HFF-Myc (cell line): ENCODE results near the gene ARFRP1.

Source experiments
- DNase-seq: peaks from one replicate; pipeline ENCODE4 v3.0.0-alpha.2; 2011; ENCODE audit warnings: low read depth; ENCODE audit errors: extremely low read depth
- H3K4me3 ChIP-seq: replicated peaks from 2 replicates; pipeline ENCODE4 v1.5.1; 2011; ENCODE audit warnings: low read depth, mild to moderate bottlenecking, control low read depth, low read length
- TF ChIP-seq, protein P1 (sequence below): IDR thresholded peaks from 2 replicates; pipeline ENCODE4 v1.5.1; 2012; ENCODE audit warnings: mild to moderate bottlenecking, low read depth, low read length, control low read depth; ENCODE audit errors: missing control alignments

The ARFRP1 gene

DNA sequence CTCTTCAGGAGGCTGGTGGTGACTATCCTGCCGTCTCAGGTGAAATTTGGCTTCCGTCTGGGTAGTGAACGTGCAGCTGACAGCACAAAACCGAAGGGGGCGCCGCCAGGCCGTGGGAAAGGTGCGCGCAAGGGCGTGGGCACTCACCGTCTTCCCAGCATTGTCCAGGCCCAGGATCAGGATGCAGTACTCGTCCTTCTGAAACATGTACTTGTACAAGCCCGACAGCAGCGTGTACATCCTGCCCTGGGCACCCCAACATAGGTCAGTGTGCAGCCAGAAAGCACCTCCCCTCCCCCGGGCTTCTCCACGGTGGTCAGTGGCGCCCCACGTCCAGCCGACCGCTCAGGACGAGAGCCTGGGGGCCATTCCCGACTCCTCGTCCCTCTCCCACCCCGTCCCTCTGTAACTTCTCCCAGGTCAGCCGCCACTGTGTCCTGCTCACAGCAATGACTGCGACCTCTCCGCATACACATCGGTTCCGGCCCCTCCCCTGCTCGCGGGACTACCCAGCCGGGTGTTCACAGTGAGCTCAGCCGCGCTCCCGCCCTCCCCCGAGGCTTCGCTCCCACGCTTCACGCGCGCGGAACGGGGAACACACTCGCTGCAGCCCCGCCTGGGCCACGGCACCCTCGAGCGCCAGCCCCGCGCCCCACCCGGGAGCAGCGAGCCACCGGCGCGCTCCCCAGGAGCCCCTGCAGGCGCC is 771 bp downstream of the ARFRP1 start:
- DNase-seq = no peak
- TF ChIP-seq, protein P1, sequence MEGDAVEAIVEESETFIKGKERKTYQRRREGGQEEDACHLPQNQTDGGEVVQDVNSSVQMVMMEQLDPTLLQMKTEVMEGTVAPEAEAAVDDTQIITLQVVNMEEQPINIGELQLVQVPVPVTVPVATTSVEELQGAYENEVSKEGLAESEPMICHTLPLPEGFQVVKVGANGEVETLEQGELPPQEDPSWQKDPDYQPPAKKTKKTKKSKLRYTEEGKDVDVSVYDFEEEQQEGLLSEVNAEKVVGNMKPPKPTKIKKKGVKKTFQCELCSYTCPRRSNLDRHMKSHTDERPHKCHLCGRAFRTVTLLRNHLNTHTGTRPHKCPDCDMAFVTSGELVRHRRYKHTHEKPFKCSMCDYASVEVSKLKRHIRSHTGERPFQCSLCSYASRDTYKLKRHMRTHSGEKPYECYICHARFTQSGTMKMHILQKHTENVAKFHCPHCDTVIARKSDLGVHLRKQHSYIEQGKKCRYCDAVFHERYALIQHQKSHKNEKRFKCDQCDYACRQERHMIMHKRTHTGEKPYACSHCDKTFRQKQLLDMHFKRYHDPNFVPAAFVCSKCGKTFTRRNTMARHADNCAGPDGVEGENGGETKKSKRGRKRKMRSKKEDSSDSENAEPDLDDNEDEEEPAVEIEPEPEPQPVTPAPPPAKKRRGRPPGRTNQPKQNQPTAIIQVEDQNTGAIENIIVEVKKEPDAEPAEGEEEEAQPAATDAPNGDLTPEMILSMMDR = peak; percentile 27
- peak overlapping the region; percentile 90 for H3K4me3 ChIP-seq

DNA sequence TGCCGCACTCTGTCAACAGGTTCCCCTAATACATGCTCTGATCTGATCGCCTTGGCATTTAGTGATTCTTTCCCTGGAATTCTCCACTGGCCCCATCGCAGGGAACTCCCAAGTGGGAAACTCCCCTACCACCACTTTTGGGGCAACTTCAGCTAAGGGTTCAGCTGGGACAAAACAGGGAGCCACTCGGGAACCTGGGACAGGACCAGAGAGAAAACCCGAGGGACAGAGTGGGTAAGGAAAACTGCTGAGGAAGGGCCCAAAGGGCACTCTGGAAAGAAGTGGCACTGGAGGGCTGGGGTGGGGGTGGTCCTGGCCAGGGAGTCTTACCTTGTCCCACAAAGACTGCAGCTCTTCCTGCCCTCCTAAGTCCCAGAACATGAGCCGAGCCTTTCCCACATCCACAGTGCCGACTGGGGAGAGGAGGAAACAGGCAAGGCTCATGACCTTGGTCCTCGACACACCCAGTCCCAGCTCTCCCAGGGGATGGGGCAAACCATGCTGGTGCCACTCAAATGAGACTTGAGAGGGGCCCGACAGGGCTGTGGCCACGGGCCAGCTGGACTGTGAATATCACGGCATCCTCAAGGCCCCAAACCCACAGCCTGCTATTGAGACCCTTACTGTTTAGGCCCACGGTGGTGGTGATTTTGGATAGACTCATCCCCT is 1.6 kb downstream of the ARFRP1 start:
- peak overlapping the region; percentile 90 for H3K4me3 ChIP-seq
- no peak for DNase-seq
- TF ChIP-seq, protein P1 = no peak

GRCh38 chr20:63705232-63706026 is 2.3 kb downstream of the ARFRP1 start:
- no peak overlapping the region for H3K4me3 ChIP-seq
- DNase-seq = no peak
- TF ChIP-seq, protein P1 = no peak

DNA sequence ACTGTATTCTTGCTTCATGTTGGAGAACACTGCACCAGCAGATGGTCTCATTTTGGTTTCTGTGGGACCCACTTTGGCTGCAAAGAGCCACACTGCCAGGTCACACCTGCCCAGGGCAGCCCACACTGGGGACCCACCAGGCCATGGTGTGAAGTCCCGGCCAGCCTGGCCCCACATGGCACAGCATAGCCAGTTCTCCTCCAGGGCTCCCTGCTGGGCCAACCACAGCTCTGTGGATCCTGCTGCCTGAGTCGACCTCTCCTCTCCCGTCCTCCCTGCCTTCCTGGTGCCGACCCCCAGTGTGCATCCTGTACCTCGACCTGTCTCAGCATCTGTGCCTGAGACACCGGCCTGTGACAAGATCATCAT is 3.0 kb downstream of the ARFRP1 start:
- TF ChIP-seq, protein P1 = no peak
- H3K4me3 ChIP-seq = no peak overlapping the region
- DNase-seq = no peak

DNA sequence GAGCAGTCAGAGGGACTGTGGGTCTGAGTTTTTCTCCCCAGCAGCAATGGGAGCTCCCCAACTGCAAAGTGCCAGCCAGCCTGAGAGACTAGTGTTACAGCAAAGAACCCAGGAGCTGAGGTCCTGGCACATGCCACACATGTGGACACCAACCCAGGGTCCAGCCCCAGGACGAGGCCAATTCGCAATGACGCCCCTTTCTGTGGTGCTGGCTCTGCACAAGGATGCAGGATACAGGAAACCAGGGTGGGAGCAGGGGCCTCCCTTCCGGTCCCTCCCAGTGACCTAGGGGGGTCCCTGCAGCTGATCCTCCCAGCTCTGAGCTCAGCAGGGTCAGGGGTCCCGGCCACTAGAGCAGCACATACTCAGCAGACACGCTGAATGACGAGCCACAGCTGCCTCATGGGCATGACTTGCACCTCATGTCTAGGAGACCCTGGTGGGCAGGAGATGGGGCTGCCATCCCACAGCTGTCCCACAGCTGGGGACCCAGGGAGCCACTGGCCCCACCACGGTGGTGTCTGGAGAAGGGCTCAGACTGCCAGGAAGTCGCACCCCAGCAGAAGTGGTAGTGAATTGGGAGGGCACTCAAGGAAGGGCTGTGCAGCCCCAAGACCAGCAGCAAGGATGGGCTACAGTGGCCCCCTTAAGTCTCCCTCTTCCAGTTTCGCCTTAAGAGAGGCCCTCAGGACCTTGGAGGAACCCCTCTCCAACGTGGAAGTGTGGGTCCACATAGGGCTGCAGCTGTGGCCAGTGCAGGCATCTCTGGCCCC is 3.6 kb downstream of the ARFRP1 start:
- DNase-seq = no peak
- no peak overlapping the region for H3K4me3 ChIP-seq
- TF ChIP-seq, protein P1 = no peak

GRCh38 chr20:63703471-63703975 is 4.3 kb downstream of the ARFRP1 start:
- TF ChIP-seq, protein P1 = no peak
- no peak overlapping the region for H3K4me3 ChIP-seq
- DNase-seq = no peak
